Measurements from ENCODE around the gene KDELR3.

The KDELR3 gene

DNA sequence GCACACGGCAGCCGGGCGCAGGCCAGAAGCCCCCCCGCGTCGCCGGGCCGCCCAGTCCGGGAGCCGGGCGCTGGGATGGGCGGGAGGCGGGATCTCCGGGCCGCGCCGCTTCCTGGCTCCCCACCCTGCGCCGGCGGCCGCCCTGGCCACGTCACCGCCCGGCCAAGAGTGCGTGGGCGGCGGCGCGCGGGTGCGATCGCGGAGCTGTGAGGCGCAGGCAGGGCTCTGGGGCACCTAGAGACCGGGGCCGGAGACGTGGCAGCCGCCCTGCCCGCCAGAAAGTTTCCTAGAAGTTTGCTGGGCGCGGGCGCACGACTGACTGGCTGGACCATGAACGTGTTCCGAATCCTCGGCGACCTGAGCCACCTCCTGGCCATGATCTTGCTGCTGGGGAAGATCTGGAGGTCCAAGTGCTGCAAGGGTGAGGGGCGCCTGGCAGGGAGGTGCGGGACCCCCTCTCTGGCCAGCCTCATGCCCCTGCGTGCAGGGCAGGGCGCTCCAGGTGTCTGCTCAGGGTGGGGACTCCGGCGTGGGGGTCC is at the start of gene KDELR3:
Gene KDELR3, plus strand, starts transcription at position 193 of the 539 bp plus-strand sequence. Its CDS starts 138 bp downstream, at position 331.
- DNase-seq, result peak; percentile 82

DNA sequence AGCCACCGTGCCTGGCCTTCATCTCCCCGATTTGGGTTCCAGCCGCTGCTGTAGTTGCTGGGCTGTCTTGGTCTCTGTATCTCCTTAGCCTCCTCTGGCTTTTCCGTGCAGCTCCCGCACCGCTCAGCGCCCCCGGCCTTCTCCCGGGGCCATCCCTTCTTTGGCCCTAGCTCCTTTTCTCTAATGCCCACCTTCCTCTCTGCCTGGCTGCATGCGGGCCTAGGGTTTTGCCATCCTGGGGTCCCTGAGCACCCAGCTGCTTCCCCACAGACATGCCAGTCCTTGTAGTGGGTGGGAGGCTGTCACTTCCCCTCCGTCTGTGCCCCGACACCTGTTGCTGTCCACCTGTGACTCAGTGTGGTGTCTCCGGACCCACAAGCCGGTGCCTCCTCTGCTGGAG is 49.3 kb upstream of the KDELR3 start:
- DNase-seq, result no peak

DNA sequence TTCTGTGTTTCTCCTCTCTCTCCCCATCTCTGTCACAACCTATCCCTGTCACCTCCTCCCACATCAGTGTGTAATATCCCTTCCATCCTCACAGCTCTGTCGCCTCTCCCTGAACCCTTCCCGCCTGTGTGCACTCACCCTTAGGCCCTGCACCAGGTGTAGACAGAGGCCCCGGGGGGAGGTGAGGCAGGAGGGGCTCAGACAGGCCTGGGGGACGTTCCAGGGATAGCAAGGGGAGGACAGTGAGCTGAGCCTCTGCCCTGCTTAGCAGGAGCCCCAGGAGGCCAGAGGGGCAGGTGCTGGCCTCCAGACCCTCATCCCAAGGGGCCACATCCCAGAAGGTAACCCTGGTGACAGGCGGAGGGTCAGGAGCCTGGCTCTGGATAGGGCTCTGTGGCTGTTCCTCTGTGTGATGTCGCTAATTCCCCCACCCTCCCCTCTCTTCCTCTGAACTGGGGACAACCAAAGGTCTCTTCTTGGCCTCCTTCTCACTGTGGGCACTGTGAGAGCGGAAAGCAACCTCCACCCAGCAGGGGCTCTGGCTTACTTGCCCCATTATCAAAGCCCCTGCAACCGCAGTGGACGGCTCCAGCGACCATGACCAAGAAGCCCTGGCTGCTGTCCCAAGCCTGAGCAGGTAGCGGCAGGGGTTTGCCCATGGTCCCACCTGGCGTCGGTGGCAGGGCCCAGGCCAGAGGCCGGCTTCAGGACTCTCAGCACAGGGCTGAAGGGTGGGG is 48.6 kb upstream of the KDELR3 start:
- no peak for DNase-seq

DNA sequence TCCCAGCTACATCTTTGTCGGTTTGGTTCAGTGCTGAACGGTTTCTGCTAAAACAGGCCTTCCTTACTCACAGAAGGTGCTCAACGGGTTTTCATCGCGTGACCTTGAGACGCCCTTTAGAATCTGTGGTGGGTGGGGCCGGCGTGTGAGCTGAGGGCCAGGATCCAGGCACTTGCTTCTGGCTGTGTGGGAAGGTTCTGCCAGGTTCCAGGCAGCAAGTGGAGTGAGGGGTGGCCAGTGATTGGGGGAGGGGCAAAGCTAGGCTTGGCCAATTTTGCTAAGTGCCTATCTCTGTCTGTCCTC is 48.1 kb upstream of the KDELR3 start:
- DNase-seq, result no peak

DNA sequence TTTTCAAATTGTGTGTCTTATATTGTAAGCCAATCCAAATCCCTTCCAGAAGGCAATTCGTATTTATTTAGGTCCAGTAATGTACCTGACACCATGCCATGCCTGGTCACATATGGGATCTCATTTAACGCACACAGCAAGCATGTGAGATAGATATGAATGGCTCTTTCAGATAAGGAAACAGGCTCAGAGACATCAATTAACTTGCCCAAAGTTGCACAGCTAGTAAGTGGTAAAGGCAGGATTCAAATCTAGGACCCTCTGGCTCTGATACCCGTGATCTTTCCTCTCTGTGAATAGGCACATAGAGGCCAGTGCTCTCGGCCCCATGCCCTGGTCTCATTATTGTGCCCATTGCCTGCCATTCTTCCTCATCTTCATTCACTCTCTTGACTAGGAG is 47.2 kb upstream of the KDELR3 start:
- no peak for DNase-seq

DNA sequence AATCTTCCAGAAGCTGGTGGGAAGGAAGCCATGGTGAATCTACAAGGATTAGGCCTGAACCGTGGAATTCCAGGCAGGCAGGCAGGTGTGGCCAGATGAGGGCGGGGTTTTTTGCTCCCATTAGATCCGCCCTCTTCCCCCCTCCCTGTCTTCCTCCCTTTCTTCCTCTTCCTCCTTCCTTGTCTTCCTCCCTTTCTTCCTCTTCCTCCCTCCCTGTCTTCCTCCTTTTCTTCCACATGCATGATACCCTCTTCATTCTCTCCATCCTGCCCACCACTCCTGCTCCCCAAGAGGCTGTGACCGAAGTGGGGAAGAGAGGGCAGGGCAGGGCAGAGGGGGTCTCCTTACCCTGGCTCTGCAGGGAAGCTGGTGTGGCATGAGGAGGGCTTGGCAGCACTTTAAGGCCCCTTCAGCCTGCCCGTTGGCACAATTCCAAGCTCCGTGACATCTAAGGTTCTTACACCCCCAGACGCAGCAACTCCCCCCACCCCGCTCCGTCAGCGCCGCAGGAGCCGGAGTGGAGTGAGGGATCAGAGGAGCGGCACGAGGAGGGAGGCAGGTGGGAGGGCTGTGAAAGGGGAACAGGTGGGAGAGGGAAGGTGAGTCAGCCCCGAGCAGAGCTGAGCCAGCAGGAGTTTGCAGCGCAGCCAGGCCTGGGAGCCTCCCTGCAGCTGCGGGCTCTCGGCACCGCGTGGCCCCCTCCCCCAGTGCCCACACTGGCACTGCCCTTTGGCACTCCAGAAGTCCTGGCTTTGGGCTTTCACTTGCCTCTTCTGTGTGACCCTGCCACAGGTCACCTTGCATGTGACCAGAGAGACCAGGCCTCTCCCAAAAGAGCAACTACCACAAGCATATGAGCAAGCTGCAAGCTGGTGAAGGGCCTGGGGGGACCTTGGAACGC is 45.0 kb upstream of the KDELR3 start:
- DNase-seq, result no peak

DNA sequence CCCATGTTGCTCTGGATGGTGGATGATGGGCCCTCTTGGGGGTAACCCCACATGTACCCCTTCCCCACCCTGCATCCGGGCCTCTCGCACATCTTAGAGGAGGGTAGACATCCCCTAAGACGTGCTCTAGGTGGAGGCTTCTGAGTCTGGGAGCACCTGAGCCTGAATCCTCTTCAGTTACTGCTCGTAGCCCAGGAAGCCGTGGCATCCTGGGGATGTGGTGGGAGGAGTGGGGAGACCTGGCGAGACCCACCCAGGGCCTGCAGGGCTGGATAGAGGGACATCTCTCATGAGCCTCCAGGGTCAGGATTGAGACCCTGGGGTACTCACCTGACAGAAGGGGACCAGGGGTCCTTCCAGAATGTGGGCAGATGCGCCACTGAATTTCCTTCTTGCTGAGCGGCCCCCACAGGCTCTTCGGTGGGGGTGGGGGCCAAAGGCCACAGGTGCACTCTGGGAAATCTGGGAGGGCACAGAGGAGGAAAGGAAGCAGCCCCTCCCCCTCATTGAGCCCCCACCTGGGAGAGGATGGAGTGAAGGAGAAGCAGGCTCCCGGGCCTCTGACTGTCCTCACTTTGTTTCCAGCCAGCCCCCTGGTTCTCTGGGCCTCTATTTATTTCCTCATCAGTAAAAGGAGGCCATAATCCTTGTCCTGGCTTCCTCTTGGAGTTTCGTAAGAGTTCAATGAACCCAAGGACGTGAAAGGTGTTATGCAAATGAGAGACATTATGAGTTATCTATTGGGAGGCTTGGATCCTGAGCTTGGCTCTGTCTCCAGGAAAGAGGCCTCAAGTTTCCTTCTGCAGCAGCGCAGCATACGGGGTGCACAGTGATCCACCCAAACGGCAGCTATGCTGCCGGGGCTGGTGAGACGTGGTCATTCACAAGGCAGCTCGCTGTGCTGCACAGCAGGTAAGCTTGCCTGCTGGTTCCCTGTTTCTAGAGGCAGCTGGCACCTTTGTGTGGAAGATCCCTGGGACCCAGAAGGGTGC is 44.1 kb upstream of the KDELR3 start:
- no peak for DNase-seq

DNA sequence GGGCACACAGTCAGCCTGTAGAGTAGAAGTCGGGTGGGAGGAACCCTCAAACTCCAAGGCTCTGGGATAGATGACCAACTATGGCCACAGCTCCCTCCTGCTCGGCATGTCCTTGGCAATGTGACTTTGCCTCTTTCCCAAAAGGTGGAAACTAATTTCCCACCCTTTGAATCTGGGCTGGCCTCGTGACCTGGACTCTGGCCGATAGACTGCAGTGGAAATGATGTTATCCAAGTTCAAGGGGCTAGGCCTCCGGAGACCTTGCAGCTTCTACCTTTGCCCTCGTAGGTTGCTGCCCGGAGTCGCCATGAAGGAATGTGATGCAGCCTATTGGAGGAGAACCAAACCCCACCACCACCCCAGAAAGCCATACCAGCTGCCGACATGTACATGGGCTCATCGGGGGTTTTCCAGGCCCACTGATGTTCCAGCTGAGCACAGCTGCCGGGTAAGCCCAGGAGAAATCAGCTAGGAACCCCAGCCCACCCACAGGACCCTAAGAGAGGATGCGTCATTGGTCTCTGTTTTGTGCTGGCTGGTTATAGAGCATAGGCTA is 43.3 kb upstream of the KDELR3 start:
- no peak for DNase-seq

DNA sequence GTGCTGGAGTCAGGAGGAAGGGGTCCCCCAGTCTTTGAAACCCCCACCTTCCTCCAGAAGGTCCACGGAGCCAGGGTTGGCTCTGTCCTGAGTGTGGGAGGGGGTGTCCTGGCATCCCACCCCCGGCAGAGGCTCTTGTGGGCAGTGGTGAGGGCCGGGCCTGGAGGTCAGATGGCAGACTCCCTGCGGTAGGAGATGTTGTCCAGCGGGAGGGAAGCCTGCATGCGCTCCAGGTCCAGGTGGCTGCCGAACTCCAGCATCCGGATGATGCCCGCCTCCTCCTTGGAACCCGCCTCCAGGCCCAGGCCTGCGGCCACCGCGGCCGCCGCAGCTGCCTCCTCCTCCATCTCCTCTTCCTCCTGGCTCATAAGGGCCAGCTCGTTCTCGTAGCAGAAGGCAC is 41.3 kb upstream of the KDELR3 start:
- DNase-seq, result no peak

DNA sequence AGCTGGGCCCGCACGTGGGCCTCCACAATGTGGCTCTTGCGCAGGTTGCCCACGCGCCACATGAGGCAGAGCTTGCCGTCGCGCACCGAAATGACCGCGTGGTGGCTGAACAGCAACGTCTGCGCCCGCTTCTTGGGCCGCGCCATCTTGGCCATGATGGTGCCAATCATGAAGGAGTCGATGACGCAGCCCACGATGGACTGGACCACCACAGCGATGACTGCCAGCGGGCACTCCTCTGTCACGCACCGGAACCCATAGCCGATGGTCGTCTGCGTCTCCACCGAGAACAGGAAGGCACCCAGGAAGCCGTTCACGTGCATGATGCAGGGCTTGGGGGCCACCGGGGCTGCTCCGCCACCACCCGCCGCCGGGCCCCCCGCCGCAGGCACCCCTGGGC is 40.4 kb upstream of the KDELR3 start:
- DNase-seq, result no peak

DNA sequence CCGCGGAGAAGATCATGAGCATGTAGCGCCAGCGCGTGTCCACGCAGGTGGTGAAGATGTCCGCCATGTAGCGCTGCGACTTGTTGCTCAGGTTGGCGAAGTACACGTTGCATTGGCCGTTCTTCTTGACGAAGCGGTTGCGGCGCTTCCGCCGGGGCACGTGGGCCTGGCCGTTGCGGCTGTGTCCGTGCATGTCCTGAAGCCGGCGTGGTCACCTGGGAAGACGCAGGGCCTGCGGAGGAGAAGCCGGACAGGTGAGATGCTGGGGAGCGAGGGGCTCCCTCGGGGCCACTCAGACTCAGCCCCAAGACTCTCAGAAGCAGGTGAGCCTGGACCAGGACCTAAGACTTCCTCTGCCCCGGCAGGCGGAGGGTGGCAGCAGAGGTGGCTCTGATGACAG is 40.0 kb upstream of the KDELR3 start:
- DNase-seq, result no peak

DNA sequence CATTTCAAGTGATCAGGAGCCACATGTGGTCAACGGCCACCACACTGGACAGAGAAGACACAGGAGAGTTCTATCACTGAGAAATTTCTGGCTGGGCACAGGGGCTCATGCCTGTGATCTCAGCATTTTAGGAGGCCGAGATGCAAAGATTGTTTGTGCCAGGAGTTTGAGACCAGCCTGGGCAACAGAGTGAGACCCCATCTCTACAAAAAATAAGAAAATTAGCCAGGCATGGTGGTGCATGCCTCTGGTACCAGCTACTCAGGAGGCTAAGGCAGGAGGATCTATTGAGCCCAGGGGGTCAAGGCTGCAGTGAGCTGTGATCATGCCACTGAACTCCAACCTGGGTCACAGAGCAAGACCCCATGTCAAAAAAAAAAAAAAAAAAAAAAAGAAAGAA is 39.2 kb upstream of the KDELR3 start:
- no peak for DNase-seq

DNA sequence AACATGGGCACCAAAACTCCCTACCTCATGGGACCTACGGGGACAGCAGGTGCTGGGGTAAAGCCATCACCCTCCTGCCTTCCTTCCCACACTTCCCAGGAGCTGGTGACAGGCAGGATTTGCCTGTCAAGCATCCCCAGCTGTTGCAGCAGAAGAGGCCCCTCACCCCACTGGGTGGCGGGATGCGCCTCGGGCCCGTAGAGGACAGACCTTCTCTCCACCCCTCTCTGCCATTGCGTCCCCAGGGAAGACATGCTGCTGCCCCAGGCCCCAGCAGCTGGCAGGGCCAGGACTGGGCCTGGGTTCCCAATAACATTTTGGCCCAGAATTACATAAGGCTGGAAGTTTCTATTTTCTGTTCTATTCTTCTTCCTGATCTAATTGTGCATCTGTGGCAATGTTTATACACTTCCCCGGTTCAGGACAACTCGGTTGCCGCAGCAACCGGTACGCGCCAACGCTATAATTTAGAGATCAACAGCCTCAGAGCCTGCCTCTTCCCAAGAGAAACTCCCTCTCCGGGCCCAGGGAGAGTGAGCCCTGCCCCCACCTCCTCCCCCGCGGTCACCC is 38.3 kb upstream of the KDELR3 start:
- DNase-seq, result peak; percentile 60

DNA sequence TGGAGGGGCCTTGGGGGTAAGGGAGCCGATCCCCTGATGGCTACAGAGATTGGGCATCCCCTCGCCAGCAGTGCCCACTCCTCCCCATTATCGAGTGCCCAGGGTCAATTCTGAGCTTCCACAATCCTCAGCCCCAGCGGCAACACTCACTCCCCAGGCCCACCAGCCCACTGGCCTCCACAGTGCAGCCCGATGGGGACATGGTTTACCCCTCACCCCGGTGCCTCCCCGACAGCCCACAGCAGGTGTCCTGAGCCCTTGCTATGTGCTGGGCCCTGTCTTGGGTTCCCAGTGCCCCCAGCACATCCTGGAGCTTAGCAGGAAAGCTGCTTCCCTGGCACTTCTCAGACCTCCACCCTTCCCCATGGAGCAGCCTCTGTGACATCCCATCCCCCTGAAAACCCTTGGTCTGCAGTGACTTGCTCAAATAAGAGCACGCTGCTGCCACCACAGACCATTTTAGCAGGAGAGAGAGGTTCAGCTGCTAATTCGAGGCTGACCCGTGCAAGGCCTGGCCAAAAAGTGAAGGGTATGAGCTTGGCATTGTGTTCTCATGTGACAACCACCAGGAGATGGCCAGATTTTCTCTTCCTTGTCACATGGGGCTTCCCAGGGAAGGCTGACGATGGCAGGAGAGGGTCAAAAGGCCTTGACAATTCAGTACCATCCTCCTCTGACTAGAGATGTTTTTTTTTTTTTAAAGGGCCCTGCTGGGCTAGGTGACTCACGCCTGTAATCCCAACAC is 36.5 kb upstream of the KDELR3 start:
- peak; percentile 31 for DNase-seq

DNA sequence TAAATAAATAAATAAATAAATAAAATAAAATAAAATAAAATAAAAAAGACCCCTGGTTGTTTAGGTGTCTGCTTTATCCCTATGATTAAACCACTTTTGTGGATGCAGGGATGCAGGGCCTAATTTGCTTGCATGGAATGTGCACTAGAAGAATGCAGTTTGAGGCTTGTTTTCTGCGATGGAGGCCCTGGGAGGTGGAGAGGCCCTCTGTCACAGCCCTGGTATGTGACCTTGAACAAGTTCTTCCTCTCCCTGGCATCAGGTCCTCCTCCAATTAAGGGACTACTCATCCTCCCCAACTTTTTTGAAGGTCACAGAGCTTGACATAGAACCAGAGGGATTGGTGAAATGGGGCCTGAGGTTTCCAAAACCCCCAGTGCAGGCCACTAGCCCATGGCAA is 35.6 kb upstream of the KDELR3 start:
- peak; percentile 3 for DNase-seq

DNA sequence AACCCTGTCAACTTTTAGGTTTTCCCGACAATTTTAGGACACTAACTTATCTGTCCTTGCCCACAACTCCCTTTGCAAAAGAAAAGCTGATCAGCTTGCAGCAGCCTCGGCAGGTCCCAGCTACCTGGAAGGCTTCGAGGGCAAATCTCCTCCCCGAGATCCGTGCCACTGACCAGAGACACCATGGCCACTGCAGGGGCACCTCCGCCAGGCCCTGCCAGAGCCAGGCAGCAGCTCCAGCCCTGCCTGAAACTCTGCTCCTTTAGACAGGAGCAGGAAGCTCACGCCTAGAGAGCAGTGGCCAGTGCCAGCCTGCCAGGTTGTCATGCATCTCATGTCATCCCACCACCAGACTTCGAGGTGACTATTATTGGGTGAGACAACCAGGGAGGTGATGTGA is 34.0 kb upstream of the KDELR3 start:
- no peak for DNase-seq

DNA sequence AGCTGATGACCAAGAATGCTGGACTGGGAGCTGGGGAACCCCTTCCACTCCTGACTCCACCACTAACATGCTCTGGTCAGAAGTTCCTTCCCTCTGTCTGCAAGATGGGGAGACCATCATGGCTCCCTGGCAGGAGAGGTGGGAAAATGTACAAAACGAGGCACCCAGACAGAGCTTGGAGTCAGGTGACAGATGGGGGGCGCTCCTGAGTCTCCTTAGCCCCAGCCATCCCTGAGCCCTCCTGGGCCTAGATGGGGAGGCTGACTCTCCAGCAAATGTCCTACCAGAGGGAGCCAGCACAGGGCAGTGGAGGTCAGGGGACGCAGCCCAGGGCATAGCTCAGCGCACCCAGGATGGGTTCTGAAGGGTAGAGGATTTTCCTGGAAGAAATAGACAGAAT is 32.9 kb upstream of the KDELR3 start:
- DNase-seq, result no peak

DNA sequence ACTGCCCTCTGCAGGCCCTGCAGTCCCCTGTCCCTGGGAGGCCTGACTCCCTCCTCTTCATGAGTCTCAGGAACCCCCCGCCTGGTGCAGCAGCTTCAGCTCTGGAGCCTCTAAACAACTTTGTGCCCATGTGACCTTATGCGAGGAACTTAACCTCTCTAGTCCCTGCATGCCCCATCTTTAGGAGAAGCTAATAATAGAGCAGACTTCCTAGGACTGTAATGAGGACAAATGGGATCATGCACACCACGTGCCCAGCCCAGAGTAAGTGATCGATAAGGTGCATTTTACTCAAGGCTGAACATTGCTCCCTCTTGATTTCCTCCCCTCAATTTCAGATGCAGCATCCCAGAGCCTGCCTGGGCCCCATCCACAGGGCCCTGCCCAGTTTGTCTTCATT is 31.9 kb upstream of the KDELR3 start:
- no peak for DNase-seq

DNA sequence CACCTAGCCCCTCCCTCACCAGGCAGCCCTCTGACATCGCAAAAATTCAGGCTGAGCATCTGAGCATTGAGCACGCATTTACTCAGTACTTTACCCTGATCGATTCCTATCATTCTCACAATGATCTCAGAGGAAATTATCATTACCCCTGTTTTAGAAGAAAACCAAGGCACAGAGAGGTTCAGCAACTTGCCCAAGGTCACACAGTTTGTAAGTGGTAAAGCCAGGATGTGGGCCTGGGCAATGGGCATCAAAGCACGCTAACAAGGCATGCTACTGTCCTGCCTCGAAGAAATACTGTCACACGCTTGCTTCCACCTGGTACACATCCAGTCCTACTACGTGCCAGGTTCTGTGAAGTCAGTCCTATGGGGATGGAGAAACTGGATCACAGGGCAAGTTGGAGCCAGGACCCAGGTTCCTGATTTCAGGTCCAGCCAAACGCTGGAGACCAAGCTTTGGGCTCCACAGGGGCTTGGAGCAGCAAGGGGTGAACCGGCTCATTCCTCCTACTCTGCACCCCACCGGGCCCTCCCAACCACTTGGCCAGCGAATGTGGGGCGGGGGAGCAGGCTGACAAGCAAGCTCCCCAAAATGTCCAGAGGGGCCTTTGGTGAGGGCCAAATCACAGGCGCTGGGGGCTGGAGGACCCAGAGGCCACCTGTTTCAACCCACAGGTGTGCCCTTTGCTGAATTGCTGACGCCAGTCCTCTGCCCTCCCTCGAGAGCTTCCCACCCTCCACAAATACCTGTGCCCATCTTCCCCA is 31.1 kb upstream of the KDELR3 start:
- DNase-seq, result no peak

DNA sequence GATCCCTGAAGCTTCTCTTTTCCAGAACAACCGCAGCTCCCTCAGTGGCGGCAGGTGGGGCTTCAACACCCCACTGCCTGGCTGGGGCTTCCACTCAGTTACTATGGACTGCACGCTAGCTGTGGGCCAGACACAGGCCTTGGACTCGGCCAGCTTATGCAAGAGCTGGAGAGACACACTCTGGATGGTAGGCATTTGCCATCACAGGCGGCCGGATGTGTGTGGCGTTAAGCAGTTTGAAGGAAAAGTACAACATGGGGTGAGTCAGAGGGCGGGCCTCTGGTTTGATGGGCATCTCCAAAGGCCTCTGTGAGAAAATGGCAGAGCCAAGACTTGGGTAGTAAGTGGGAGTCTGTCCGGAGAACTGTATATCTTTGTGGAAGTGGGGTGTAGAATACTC is 30.5 kb upstream of the KDELR3 start:
- DNase-seq, result no peak

Data from left hindlimb (tissue), 1 donor.